NCI-H1436 treated with DMSO at 0.1 percent for 48 hours (cell line): Measurements from ENCODE around the gene TNK1.
"Not testable (repeated sequence)": the region's sequence is repeated elsewhere in the genome, so short reads cannot be mapped to it uniquely, and the experiment has no call there.

Experiments
- DNase-seq: peaks from one replicate; lab custom pipeline; 2025; lab: John Stamatoyannopoulos, UW

TNK1 gene

GRCh38 chr17:7355053-7355452 lies 25.8 kb upstream of the TNK1 start, which contains the start of gene TMEM95:
TMEM95 (plus strand) TSS chr17:7355156; CDS start chr17:7355205, 49 bp downstream.
- DNase-seq: no peak

DNA sequence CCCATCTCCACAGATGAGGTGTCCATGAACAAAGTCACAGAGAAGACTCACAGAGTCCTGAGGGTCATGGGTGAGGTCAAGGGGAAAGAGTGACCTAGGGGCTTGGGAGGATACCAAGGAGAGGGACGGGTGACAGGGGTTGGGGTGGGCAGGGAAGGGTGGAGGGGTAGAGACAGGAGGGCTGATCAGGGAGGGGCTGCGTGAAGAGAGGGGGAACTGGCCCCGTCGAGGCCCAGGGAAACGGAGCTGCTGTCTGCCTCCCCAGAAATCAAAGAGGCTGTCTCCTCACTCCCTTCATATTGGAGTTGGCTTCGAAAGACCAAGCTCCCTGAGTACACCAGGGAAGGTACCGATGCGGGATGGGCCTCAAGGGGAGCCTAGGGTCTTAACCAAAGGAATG lies 25.3 kb upstream of the TNK1 start:
- DNase-seq: no peak

GRCh38 chr17:7356072-7356549 lies 24.8 kb upstream of the TNK1 start:
- DNase-seq: no peak

- no peak for DNase-seq
These were observed 24.1 kb upstream of the TNK1 start for GRCh38 chr17:7356756-7357155.

- no peak for DNase-seq
These were observed 23.5 kb upstream of the TNK1 start for GRCh38 chr17:7357381-7357780.

GRCh38 chr17:7361906-7362305 lies 19.0 kb upstream of the TNK1 start:
- DNase-seq: no peak

- no peak for DNase-seq
These were observed 17.6 kb upstream of the TNK1 start for GRCh38 chr17:7363311-7363710.

- DNase-seq: not testable (repeated sequence)
These were observed 14.9 kb upstream of the TNK1 start for GRCh38 chr17:7365963-7366362.

- no peak for DNase-seq
These were observed 13.8 kb upstream of the TNK1 start for GRCh38 chr17:7367083-7367482.

DNA sequence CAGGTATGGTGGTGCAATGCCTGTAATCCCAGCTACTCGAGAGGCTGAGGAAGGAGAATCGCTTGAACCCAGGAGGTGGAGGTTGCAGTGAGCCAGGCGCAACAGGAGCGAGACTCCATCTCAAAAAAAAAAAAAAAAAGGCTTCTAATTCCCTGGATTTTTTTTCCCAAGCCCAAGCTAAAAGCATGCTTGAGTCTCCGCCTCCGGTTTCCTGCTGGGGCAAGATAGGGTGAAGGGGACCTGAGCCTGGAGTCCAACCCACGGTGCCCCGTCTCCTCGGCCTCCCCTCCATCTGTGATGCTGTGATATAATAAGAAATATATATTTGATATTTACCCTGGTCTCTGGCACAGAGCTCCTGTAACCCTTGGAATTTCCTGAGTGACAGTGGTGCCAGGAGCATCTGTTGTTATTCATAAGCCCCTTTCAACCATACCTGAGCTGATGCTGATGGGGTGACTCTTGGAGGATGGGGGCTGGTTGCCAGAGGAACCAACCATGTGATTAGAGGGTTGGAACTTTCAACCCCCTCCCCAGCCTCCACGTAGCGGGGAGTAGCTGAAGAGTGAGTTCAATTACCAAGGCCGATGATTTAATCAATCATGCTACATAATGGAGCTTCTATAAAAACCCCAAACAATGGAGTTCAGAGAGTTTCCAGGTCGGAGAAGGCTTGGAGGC lies 12.8 kb upstream of the TNK1 start:
- no peak for DNase-seq

DNA sequence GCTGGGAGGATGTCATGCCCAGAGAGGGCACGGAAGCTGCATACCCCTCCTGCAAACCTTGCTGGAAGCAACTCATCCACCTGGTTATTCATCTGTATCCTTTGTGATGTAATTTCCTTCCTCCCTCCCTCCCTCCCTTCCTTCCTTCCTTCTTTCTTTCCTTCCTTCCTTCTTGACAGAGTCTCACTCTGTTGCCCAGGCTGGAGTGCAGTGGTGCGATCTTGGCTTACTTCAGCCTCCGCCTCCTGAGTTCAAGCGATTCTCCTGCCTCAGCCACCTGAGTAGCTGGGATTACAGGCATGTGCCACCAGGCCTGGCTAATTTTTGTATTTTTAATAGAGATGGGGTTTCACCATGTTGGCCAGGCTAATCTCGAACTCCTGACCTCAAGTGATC lies 12.3 kb upstream of the TNK1 start:
- DNase-seq: not testable (repeated sequence)

GRCh38 chr17:7369825-7370224 lies 11.1 kb upstream of the TNK1 start:
- no peak for DNase-seq

- no peak for DNase-seq
These were observed 10.0 kb upstream of the TNK1 start for GRCh38 chr17:7370853-7371252.

GRCh38 chr17:7374353-7374752 lies 6.5 kb upstream of the TNK1 start:
- no peak for DNase-seq

DNA sequence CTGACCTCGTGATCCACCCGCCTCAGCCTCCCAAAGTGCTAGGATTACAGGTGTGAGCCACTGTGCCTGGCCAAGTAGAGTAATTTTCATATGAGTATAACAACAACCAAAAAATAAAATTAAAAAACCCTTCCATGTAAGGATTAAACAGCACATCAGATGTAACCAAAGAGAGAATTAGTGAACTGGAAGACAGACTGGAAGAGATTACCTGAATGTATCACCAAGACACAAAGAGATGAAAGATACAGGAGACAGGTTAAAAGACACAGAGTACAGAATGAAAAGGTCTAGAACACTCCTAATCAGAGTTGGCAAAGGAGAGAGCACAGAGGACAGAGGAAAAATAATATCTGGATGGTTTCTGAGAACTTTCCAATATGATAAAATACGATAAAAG lies 1.8 kb upstream of the TNK1 start:
- DNase-seq: no peak

GRCh38 chr17:7380321-7380720 lies 568 bp upstream of the TNK1 start:
- no peak for DNase-seq

DNA sequence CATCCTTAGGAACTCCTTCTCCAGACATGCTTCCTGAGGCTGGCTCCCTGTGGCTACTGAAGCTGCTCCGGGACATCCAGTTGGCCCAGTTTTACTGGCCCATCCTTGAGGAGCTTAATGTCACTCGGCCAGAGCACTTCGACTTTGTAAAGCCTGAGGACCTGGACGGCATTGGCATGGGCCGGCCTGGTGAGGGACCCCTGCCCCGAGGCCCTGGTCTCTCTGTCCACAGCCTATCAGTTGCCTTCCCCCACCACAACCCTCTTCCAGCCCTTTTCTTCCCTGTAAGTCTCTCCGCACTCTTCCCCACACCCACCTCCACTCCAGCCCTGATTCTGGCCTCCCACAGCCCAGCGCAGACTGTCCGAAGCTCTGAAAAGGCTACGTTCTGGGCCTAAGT lies 2.0 kb downstream of the TNK1 start:
- DNase-seq: no peak

DNA sequence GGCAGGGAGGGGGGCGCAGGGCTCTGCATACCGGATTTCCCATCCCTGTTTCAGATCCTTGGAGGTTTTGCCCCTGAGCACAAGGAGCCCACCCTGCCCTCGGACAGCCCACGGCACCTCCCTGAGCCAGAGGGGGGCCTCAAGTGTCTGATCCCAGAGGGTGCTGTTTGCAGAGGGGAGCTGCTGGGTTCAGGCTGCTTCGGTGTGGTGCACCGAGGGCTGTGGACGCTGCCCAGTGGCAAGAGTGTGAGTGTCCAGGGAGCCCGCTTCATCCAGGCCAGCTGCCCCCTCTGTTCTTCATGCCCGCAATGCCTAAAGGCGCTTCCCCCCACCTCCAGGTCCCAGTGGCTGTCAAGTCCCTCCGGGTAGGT lies 2.5 kb downstream of the TNK1 start:
- no peak for DNase-seq

GRCh38 chr17:7383742-7384488 lies 3.0 kb downstream of the TNK1 start:
- DNase-seq: no peak

DNA sequence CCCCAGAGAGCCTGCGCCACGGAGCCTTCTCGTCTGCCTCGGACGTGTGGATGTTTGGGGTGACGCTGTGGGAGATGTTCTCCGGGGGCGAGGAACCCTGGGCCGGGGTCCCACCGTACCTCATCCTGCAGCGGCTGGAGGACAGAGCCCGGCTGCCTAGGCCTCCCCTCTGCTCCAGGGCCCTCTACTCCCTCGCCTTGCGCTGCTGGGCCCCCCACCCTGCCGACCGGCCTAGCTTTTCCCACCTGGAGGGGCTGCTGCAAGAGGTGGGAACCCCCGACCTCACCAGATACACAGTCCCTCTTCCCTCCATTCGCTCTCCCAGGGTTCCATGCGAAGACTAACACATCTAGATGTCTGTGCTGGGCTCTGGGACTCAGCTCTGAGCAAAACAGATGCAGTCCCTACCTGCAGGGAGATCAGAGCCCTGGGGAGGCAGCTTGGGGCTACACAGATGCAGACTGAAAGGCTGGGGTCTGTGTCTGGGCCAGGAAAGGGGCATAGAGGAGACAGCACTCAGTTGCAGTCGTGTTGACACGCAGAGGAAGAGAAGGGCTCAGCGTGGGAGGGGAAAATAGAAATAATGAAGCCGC lies 3.7 kb downstream of the TNK1 start:
- DNase-seq: no peak

GRCh38 chr17:7388856-7389255 lies 8.0 kb downstream of the TNK1 start:
- no peak for DNase-seq

DNA sequence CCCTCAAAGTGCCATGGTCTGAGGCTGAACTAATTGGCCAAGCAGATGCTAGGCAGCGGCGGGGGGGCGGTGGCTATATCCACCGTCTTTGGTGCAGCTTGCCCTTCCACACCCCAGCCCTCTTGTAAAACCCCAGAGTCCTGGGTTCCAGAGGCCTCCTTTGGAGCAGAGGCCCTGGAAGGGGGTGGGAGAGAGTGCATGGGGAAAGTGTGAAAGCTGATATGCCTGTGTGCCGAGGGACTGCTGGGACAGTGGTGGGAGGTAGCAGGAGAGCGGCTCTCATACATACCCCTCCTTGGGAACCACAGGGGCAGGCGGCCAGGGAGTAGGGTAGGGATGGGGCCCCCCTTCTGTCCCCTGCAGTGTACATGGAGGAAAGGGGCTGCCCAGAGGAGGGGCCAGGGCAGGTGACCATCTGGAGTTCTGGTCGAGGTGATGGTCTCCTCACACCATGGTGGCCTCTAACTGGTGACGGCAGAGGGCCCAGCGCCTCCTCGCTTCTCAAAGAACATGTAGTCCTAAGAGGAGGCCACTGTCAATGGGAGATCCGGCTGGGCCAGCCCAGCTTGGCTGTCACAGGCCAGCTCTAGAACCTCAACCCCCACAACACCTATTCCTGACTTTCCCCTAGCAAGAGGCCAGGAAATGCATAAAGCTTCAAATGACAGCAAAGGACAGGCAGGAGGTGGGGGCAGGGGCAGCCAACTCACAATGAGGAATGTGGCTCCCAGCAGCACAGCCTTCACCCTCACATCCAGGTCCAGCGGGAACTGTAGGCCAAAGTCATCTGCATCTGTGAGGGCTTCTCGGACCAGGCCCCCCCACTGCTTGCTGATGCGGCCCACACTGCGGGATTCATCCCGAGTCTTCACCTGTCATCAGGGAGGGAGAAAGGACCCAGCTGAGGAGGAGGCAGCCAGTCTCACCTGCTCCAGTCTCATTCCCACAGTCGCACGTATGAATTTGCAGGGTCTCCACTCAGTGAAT lies 9.3 kb downstream of the TNK1 start:
- no peak for DNase-seq
